Measurements from ENCODE around the gene DIS3L2.
"Not testable (repeated sequence)": the region's sequence is repeated elsewhere in the genome, so short reads cannot be mapped to it uniquely, and the experiment has no call there.

Gene DIS3L2

GRCh38 chr2:232327105-232328031 lies 365.9 kb downstream of the DIS3L2 start:
- peak; percentile 72 for DNase-seq

GRCh38 chr2:232328032-232328422 lies 366.5 kb downstream of the DIS3L2 start:
- no peak for DNase-seq

DNA sequence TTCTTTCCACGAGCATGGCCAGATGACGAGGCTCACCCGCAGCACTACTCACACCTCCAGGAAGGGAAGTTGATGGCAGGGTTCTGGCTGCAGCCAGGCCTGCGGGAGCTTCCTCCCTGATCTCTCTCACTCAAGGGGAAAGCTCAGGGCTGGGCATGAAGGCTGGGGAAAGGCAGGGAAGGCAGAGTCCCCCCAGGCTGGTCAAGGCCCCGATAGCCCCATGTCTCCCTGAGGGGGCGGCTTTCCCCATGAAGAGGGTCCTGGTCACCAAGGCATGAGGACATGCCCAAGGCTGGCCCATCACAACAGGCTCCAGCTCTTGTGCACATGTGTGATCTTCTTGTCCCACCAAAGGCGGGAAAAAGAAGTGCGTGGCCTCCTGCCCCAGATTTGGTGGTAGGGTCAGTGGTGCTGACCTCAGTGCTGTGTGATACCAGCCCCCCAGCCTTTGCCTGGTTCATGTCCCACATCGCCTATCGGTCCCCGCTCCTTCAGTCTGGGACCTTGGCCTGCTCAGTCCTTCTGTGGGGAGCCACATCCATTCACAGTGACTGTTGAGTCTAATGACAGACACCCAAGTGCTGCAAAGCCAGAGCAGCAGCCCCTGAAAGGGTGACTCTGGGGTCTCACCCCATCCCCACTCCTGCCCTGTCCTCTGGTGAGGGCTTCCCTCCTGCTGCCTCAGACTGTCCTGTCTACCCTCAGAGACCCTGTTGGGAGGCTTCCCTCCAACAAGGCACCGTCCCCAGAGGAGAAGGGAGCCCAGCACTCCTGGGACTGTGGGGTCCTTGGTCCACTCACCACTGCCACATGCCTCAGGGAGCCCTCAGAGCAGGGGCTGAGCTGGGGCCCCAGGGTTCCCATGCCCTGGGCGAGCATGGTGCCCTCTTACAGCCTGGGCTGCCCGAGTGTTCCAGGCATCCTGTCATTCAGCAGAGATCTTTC lies 367.3 kb downstream of the DIS3L2 start:
- DNase-seq, result no peak

GRCh38 chr2:232329716-232330067 lies 368.2 kb downstream of the DIS3L2 start:
- DNase-seq, result no peak

- DNase-seq, result no peak
These were observed 368.8 kb downstream of the DIS3L2 start for GRCh38 chr2:232330068-232330999.

GRCh38 chr2:232331061-232331460 lies 369.5 kb downstream of the DIS3L2 start:
- not testable (repeated sequence) for DNase-seq

DNA sequence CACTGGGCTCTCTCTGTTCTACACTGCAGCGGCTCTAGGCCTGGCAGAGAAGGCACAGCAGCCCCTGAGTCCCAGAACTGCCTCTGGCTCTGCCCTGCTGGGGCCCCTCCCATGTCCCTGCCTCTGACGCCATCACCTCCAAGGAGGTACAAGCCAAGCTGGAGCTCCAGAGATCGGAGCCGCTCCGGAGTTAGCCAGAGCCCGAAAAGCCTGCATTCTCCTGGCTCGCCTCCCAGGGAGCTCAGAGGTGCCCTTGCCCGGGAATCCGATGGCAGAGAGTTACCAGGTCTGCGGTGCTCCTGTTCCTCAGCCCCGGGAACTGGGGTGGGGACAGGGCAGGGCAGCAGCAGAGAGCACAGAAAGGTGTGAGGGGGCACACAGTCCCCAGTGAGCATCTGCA lies 370.1 kb downstream of the DIS3L2 start:
- DNase-seq, result not testable (repeated sequence)

- not testable (repeated sequence) for DNase-seq
These were observed 370.9 kb downstream of the DIS3L2 start for GRCh38 chr2:232332244-232332939.

GRCh38 chr2:232332940-232333259 lies 371.4 kb downstream of the DIS3L2 start:
- DNase-seq, result no peak

GRCh38 chr2:232333361-232334135 lies 372.0 kb downstream of the DIS3L2 start:
- DNase-seq, result no peak

DNA sequence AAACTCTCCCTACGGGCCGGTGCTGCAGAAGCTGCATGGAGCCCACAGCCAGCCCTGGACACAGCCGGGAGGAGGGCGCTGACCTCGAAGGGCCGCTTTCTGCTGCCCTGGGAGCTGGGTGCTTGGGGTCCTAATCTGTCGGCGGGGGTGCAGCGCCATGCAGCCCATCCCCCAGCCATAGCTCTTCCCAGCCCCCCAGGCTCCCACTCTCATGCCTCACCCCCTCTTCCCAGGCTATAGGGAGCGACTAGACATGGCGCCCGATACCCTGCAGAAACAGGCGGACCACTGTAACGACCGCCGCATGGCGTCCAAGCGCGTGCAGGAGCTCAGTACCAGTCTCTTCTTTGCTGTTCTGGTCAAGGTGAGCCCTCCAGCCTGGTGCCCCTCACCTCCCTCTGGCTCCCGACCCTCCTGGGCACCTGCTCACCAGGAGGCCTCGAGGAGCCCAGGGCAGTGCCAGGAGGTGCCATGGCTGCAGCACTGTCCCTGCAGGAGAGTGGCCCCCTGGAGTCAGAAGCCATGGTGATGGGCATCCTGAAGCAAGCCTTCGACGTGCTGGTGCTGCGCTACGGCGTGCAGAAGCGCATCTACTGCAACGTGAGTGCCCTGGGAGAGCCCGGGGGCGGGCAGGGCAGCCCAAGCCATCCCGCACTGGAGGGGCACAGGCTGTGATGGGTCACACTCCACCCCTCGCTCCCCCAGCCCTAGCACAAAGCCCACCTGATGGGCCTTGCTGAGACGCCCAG lies 372.8 kb downstream of the DIS3L2 start:
- DNase-seq, result not testable (repeated sequence)

- DNase-seq, result not testable (repeated sequence)
These were observed 373.3 kb downstream of the DIS3L2 start for GRCh38 chr2:232334885-232335205.

- not testable (repeated sequence) for DNase-seq
These were observed 373.8 kb downstream of the DIS3L2 start for GRCh38 chr2:232335206-232335858.

DNA sequence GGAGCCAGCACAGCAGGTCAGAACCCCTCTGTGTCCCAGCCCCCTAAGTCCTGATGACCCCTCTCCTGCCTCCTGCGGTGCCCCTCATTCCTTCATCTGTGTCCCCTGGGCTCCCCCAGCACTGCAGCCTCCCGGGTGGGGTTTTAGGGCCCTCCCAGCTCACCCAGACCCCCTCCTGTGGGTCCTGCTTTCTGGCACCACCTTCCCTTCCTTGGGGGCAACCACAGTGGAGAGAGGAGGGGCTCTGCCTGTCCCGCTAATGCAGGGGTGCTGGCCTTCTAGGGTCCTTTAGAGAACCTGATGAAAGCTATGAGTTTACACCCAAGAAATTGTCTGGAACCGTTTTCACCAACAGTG lies 374.3 kb downstream of the DIS3L2 start:
- no peak for DNase-seq

DNA sequence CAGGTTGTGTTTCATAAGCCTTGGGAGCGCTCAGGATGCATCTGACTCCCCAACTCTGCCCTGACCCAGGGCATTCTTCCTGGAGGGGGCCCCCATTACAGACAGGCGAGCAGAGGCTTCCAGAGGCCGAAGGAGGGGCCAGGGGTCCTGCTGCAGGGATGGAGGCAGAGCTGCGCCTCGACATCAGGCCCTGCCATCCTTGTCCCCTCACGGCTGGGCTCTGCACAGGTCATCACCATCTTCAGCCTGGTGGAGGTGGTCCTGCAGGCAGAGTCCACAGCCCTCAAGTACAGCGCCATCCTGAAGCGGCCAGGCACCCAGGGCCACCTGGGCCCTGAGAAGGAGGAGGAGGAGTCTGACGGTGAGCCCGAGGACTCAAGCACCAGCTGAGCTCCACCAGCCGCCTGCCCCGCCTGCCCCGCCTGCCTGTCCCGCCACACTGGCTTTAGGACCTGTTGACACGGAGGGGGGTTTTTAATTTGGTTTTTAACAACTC lies 374.8 kb downstream of the DIS3L2 start:
- DNase-seq, result no peak

DNA sequence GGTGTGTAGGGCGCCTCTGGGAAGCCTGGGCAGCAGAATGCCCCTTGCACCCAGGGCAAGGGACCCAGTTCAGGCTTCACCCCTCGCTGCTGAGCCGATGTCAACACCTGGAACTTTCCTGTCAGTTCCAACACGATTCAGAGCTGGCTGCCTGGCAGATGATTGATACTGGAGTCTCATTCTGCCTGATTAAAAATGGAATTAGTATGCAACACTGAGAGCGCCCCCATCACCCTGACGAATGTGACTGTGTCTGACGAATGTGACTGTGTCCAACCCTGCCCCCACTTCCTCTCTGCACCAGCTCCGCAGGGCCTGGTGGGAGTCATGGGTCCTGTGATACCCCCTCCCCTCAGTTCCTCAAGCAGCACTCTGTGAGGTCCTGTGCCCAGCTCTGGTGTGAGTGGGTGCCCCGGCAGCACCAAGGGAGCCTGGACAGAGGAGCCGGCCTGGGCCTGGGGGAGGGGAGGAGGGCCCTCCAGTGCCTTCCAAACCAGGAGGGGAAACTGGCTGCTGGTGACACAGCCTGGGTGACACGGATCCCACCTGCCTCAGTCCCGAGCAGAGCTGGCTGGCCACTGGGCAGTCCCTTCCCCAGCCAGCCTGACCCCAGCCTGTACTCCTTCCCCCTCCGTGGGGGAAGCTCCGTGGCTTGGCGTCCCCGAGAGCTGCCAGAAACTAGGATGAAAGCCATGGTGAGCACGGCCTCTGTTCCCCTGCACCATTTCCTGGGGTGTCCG lies 375.6 kb downstream of the DIS3L2 start:
- DNase-seq, result no peak

DNA sequence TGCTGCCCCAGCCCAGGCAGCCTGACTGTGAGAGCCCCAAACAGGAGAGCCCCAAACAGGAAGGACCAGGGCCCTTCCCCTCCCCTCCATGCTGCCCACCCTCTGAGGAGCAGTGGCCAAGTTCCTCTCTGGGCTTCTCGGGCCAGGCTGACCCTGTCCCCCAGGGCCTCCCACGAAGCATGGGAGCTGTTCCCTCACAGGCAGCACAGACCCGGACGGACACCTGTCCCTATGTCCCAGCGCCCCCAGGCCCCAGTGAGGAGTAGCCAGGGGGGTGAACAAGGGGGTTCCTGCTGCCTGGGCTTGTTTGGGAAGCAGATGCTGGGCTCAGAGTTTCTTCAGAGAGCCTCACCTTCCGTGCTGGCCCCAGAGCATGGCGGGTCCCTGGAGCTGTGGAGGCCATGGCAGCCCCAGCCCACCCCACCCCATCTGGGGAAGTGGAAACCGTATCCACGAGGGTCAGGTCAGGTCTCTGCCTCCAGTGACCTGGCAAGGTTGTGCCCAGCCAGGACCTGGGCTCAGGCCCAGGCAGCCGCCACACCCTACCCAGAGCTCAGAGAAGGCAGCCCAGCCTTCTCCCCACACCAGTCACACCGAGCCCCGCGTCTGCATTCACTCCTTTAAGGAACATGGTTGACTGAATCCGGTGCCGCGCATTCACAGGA lies 376.7 kb downstream of the DIS3L2 start:
- not testable (repeated sequence) for DNase-seq

- no peak for DNase-seq
These were observed 377.2 kb downstream of the DIS3L2 start for GRCh38 chr2:232338759-232339106.
